HTR-8/SVneo (cell line): ENCODE measurements around the gene NEMP1.
A peak's percentile ranks its signal among the peaks of the same experiment; 100 is the strongest.
"Not testable (repeated sequence)": the region's sequence is repeated elsewhere in the genome, so short reads cannot be mapped to it uniquely, and the experiment has no call there.

Source experiments
- DNase-seq: peaks from one replicate; pipeline ENCODE4 v3.0.0; 2011; ENCODE audit warnings: low spot score, mixed read lengths; ENCODE audit not compliant: insufficient read length
- FAIRE-seq: peaks from 2 replicates; lab custom pipeline; 2011; peaks lifted over from hg19 to GRCh38; lab: Jason Lieb, UNC

Gene NEMP1

GRCh38 chr12:57078519-57079404 lies at the start of gene NEMP1:
TSS of gene NEMP1 (minus strand) at chr12:57078791. CDS start at chr12:57078745, 46 bp downstream.
- DNase-seq (peak; percentile 97), FAIRE-seq (peak; percentile 77)

GRCh38 chr12:57127726-57128518 lies 49.3 kb upstream of the NEMP1 start, which contains the start of gene LRP1:
TSS of gene LRP1 (plus strand) at chr12:57128483. CDS start at chr12:57128965, 482 bp downstream.
- FAIRE-seq = peak; percentile 70
- peak; percentile 87 for DNase-seq

GRCh38 chr12:57127101-57127725 lies 48.6 kb upstream of the NEMP1 start:
- FAIRE-seq = no peak
- peak; percentile 56 for DNase-seq

GRCh38 chr12:57126561-57126960 lies 48.0 kb upstream of the NEMP1 start:
- no peak for DNase-seq
- no peak for FAIRE-seq

- no peak for FAIRE-seq
- no peak for DNase-seq
Observed at GRCh38 chr12:57126061-57126460, 47.5 kb upstream of the NEMP1 start.

GRCh38 chr12:57124261-57124877 lies 45.8 kb upstream of the NEMP1 start:
- no peak for FAIRE-seq
- DNase-seq = peak; percentile 61

- DNase-seq (no peak), FAIRE-seq (no peak)
Observed at GRCh38 chr12:57123813-57124212, 45.2 kb upstream of the NEMP1 start.

GRCh38 chr12:57120718-57121117 lies 42.1 kb upstream of the NEMP1 start:
- DNase-seq, FAIRE-seq: not testable (repeated sequence)

GRCh38 chr12:57119294-57120085 lies 40.9 kb upstream of the NEMP1 start:
- FAIRE-seq (no peak), DNase-seq (no peak)

GRCh38 chr12:57118711-57119271 lies 40.2 kb upstream of the NEMP1 start:
- FAIRE-seq (no peak), DNase-seq (no peak)

GRCh38 chr12:57116580-57117281 lies 38.1 kb upstream of the NEMP1 start:
- FAIRE-seq (no peak), DNase-seq (no peak)

- FAIRE-seq (peak; percentile 76), DNase-seq (no peak)
Observed at GRCh38 chr12:57112492-57113294, 34.1 kb upstream of the NEMP1 start.

- DNase-seq (peak; percentile 54), FAIRE-seq (no peak)
Observed at GRCh38 chr12:57111031-57111734, 32.6 kb upstream of the NEMP1 start, which contains the start of gene STAT6. TSS of gene STAT6 (minus strand) at chr12:57111362. CDS start at chr12:57108278, 3,084 bp downstream.

GRCh38 chr12:57110104-57111030 lies 31.8 kb upstream of the NEMP1 start:
- DNase-seq = no peak
- peak; percentile 81 for FAIRE-seq

- DNase-seq = no peak
- no peak for FAIRE-seq
Observed at GRCh38 chr12:57109207-57110103, 30.9 kb upstream of the NEMP1 start.
